B cell (primary cell): ENCODE results near the gene KEL. TPM values are rescaled to one million over a fixed set of nuclear protein-coding genes. Genes with fewer than 3 reads are reported as not detected.

Experiments used
- ATAC-seq: fragments of 200-7000 bp; cut with Tn5 transposase; one replicate; pipeline ENCODE4 v1.10.0; 2021; ENCODE audit warnings: low read depth, mild to moderate bottlenecking, moderate number of reproducible peaks, moderate library complexity
- CTCF ChIA-PET: fragments of 350-600 bp; sonication (Branson Sonifier 250); formaldehyde crosslinking; loops from one replicate; lab custom pipeline; 2021; ENCODE audit warnings: antibody characterized with exemption, inconsistent platforms; lab: Charles Lee
- POLR2A ChIA-PET: fragments of 350-600 bp; sonication (Branson Sonifier 250); formaldehyde crosslinking; loops from one replicate; lab custom pipeline; 2021; ENCODE audit warnings: antibody characterized with exemption; lab: Charles Lee
- DNase-seq: peaks from one replicate; pipeline ENCODE4 v3.0.0; 2013
- H2AFZ ChIP-seq: 2 replicates; pipeline ENCODE4 v1.6.1; 2012; ENCODE audit warnings: mild to moderate bottlenecking, low read depth, low read length; ENCODE audit not compliant: insufficient read depth, poor library complexity, severe bottlenecking
- H3K27ac ChIP-seq, 2 donors: 1 replicate in 1 of 2; 2 replicates in 1 of 2; pipeline ENCODE4 v1.5.1; 2012 to 2013; ENCODE audit warnings: low read length in 2 of 2, mild to moderate bottlenecking in 2 of 2, moderate library complexity in 1 of 2
- H3K27me3 ChIP-seq, 4 experiments: fragments of 200-600 bp in 1 of 4; sonication (generic) in 1 of 4; replicated peaks in 1 of 4; 1 replicate in 2 of 4; 2 replicates in 2 of 4; pipeline versions ENCODE4 v1.6.1 to v1.7.0; 2013 to 2016; ENCODE audit warnings: low read length in 3 of 4, mild to moderate bottlenecking in 2 of 4, mixed read lengths in 1 of 4, moderate library complexity in 1 of 4; ENCODE audit not compliant: insufficient read depth in 4 of 4, control insufficient read depth in 3 of 4; ENCODE audit errors: control extremely low read depth in 1 of 4
- H3K36me3 ChIP-seq, 2 experiments: replicated peaks in 1 of 2; 1 replicate in 1 of 2; 2 replicates in 1 of 2; pipeline versions ENCODE4 v1.6.1 to v1.7.1; 2013; ENCODE audit warnings: low read length in 1 of 2; ENCODE audit not compliant: insufficient read depth in 2 of 2, control insufficient read depth in 1 of 2; ENCODE audit errors: control extremely low read depth in 1 of 2, extremely low read depth in 1 of 2
- H3K4me1 ChIP-seq, 2 donors: fragments of 200-600 bp in 1 of 2; sonication (generic) in 1 of 2; 1 replicate in 1 of 2; 2 replicates in 1 of 2; pipeline versions ENCODE4 v1.5.1 to v1.6.1; 2013 to 2017; ENCODE audit warnings: low read length in 2 of 2; ENCODE audit not compliant: control insufficient read depth in 2 of 2, insufficient read depth in 2 of 2
- H3K4me2 ChIP-seq: replicated peaks from 2 replicates; pipeline ENCODE3; 2012; ENCODE audit warnings: mild to moderate bottlenecking, low read depth, low read length; ENCODE audit not compliant: poor library complexity, severe bottlenecking
- H3K4me3 ChIP-seq, 5 experiments: fragments of 200-600 bp in 1 of 5; sonication (generic) in 1 of 5; 1 replicate in 3 of 5; 2 replicates in 2 of 5; pipeline versions ENCODE4 v1.5.1 to v1.7.0; 2011 to 2016; ENCODE audit warnings: low read length in 4 of 5, mild to moderate bottlenecking in 4 of 5, low read depth in 2 of 5, control low read depth in 1 of 5, moderate library complexity in 1 of 5; ENCODE audit not compliant: insufficient read depth in 1 of 5; ENCODE audit errors: control extremely low read depth in 1 of 5, extremely low read depth in 1 of 5
- H3K79me2 ChIP-seq: fragments of 200-600 bp; sonication (generic); one replicate; pipeline ENCODE4 v1.6.0; 2016; ENCODE audit warnings: low read length; ENCODE audit not compliant: control insufficient read depth, insufficient read depth
- H3K9ac ChIP-seq: fragments of 200-600 bp; sonication (generic); 2 replicates; pipeline ENCODE4 v1.6.1; 2017; ENCODE audit warnings: mild to moderate bottlenecking, low read length, moderate library complexity
- H3K9me3 ChIP-seq, 3 donors: one replicate each; pipeline versions ENCODE4 v1.6.1 to v1.7.1; 2013; ENCODE audit warnings: low read length in 2 of 3; ENCODE audit not compliant: control insufficient read depth in 2 of 3, insufficient read depth in 1 of 3; ENCODE audit errors: control extremely low read depth in 1 of 3
- H4K20me1 ChIP-seq: 2 replicates; pipeline ENCODE4 v1.6.0; 2012; ENCODE audit warnings: mild to moderate bottlenecking, low read length; ENCODE audit not compliant: insufficient read depth, control insufficient read depth, poor library complexity, severe bottlenecking
- H3K27ac Mint-ChIP-seq: one replicate; pipeline ENCODE4 v1.8.0; 2021; ENCODE audit warnings: mixed read lengths
- H3K27me3 Mint-ChIP-seq: one replicate; pipeline ENCODE4 v1.8.0; 2021; ENCODE audit warnings: mixed read lengths
- H3K4me1 Mint-ChIP-seq: one replicate; pipeline ENCODE4 v1.8.0; 2021; ENCODE audit warnings: mixed read lengths
- H3K4me3 Mint-ChIP-seq: one replicate; pipeline ENCODE4 v1.8.0; 2021; ENCODE audit warnings: mixed read lengths
- H3K9me3 Mint-ChIP-seq: one replicate; pipeline ENCODE4 v1.8.0; 2022; ENCODE audit warnings: mixed read lengths; ENCODE audit not compliant: insufficient read depth
- CTCF ChIP-seq: fragments of 200-600 bp; IDR thresholded peaks from one replicate; pipeline ENCODE4 v1.8.0; 2022; ENCODE audit warnings: antibody characterized with exemption, mild to moderate bottlenecking
- EZH2 ChIP-seq: IDR thresholded peaks from 2 replicates; pipeline ENCODE4 v1.6.1; 2012; ENCODE audit warnings: borderline replicate concordance, low read depth, mild to moderate bottlenecking, moderate library complexity, low read length; ENCODE audit not compliant: insufficient read depth, poor library complexity, severe bottlenecking
- WGBS: methylation state at CpG from one replicate; pipeline ENCODE4 v1.1.5; 2013; ENCODE audit warnings: missing lambda C conversion rate; ENCODE audit not compliant: insufficient coverage; 5-methylcytosine and 5-hydroxymethylcytosine counted together
- intact Hi-C: fragments of 100-400 bp; cut with micrococcal nuclease; formaldehyde crosslinking; loops from one replicate; pipeline ENCODE4 v1.10.0; 2022
- polyA plus RNA-seq: library from polyadenylated mRNA; depleted of rRNA; stranded (reverse); fragments of >200 nt; gene quantifications from 2 replicates; pipeline ENCODE4 v1.2.3, GENCODE V29; 2012
- total RNA-seq, 2 donors: library from RNA; stranded (reverse); fragments of 120-200 nt in 1 of 2; gene quantifications; 1 replicate in 1 of 2; 2 replicates in 1 of 2; pipeline versions ENCODE4 v1.2.3 to v1.2.4, GENCODE V29; 2013 to 2022

Gene KEL
- total and polyA plus RNA-seq, 2 donors (not counting 1 experiment from before 2014, with no cell fraction given), result 0.27 to 0.71 TPM

- WGBS, result 51% methylated on average over 17 of the region's 24 CpGs
- Histone ChIP-seq H4K20me1 (no peaks in the 10 kb centered on the region), H3K27me3 (no peaks in the 10 kb centered on the region), H3K79me2 (no peaks in the 10 kb centered on the region), H3K4me2 (no peak overlapping the region), H3K9ac (no peak overlapping the region), H3K9me3 (no peaks in the 10 kb centered on the region), H3K4me3 (no peak overlapping the region), H3K36me3 (no peaks in the 10 kb centered on the region), H3K27ac (no peak overlapping the region), H2AFZ (no peak overlapping the region), H3K4me1 (peaks cover 36 to 49% of the 10 kb centered on the region in 2 donors)
- no peaks in the 10 kb centered on the region for H3K27me3 Mint-ChIP-seq
- CTCF ChIA-PET, result interaction anchor here (0.7 to 24.7 kb wide), 30 partner anchors 9 to 418 kb away, joined by 3 to 809 read pairs (median 4); partner anchors contain the start of genes EPHB6 and TAS2R40
- no peak overlapping the region for H3K4me3 Mint-ChIP-seq
- no peaks in the 10 kb centered on the region for H3K9me3 Mint-ChIP-seq
- ATAC-seq (peak; percentile 96), DNase-seq (peak; percentile 88)
- H3K27ac Mint-ChIP-seq, result no peak overlapping the region
- TF ChIP-seq EZH2 (no peak), CTCF (peak; percentile 92)
- peaks cover 49% of the 10 kb centered on the region for H3K4me1 Mint-ChIP-seq
- POLR2A ChIA-PET, result interaction anchor here (1.8 kb wide), 1 partner anchor 207 kb away, joined by 4 read pairs; no protein-coding TSS in a partner anchor
- intact Hi-C loops, result loop anchor here (1.0 kb wide), 1 partner anchor 207 kb away; no protein-coding TSS in a partner anchor
Observed at GRCh38 chr7:143008007-143008901, 46.1 kb upstream of the KEL start.
